ENCODE measurements around the gene SGPP2. TPM values are rescaled to one million over a fixed set of nuclear protein-coding genes. Genes with fewer than 3 reads are reported as not detected.

Gene SGPP2
- total RNA-seq, 1 experiment from 2014 or later: 0.09 TPM

DNA sequence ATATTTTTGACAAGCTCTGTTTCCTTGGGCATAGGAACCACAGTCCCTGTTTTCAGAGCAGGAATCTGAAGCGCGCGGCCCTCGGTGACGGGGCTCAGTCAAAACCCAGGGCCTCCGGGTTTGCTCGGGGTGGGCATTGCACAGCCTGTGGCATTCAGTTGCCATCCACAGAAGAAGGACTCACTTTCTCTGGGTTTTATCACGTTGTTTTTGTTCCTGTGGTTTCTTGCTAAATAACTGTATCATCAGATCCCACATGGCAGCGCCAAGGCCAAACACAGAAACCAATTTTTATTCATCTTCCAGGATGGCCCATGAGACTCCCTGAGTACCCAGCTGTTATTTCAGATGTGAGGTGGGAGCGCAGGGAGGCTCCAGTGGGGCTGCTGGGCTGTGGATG lies 35.6 kb downstream of the SGPP2 start:
- Histone ChIP-seq H3K4me3 (ENCODE audit: low read depth, low read length, poor library complexity, severe bottlenecking) (no peak overlapping the region), H3K36me3 (ENCODE audit: insufficient read depth, low read length, poor library complexity, severe bottlenecking) (no peaks in the 10 kb centered on the region), H3K27me3 (replicated peaks; ENCODE audit: insufficient read depth, low read depth, low read length, poor library complexity) (no peaks in the 10 kb centered on the region), H3K4me1 (ENCODE audit: insufficient read depth, low read length, poor library complexity, severe bottlenecking) (peaks cover 9% of the 10 kb centered on the region), H3K9me3 (ENCODE audit: low read depth, low read length, poor library complexity, severe bottlenecking) (no peaks in the 10 kb centered on the region), H3K27ac (ENCODE audit: low read depth, low read length, poor library complexity, severe bottlenecking) (no peak overlapping the region)
- no peak for DNase-seq (ENCODE audit: low spot score)
- POLR2A ChIA-PET (ENCODE audit: low non-redundant PET): interaction anchor here (0.6 kb wide), 1 partner anchor 84 kb away, joined by 3 read pairs; no protein-coding TSS in a partner anchor
- CTCF ChIA-PET: no interaction called here
- TF ChIP-seq, protein P1, sequence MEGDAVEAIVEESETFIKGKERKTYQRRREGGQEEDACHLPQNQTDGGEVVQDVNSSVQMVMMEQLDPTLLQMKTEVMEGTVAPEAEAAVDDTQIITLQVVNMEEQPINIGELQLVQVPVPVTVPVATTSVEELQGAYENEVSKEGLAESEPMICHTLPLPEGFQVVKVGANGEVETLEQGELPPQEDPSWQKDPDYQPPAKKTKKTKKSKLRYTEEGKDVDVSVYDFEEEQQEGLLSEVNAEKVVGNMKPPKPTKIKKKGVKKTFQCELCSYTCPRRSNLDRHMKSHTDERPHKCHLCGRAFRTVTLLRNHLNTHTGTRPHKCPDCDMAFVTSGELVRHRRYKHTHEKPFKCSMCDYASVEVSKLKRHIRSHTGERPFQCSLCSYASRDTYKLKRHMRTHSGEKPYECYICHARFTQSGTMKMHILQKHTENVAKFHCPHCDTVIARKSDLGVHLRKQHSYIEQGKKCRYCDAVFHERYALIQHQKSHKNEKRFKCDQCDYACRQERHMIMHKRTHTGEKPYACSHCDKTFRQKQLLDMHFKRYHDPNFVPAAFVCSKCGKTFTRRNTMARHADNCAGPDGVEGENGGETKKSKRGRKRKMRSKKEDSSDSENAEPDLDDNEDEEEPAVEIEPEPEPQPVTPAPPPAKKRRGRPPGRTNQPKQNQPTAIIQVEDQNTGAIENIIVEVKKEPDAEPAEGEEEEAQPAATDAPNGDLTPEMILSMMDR (conservative IDR thresholded peaks at IDR 0.05; ENCODE audit: low read depth, low read length): no peak
- no peak for TF ChIP-seq EZH2 (IDR thresholded peaks at IDR 0.05; ENCODE audit: borderline replicate concordance, low read depth, low read length, poor library complexity, severe bottlenecking)
- intact Hi-C loops (cut with micrococcal nuclease; ENCODE audit: unreplicated experiment): no loop called here
- BruUV-seq (replicated peaks): no TSS peak

DNA sequence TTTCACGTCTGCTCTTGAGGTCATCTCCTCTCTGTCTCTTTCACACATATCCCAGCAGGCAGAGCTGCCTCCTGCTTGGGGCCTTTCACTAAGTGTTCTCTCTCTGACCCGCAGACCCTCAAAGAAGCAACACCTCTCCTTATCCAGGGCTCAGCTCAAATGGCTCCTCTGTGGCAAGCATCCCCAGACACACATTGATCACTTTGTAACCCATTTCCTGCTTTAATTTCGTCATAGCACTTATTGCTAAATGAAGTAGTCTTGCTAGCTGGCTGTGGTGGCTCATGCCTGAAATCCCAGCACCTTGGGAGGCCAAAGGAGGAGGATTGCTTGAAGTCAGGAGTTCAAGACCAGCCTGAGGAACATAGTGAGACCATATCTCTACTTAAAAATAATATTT lies 41.4 kb downstream of the SGPP2 start:
- POLR2A ChIA-PET (ENCODE audit: low non-redundant PET): no interaction called here
- no peaks in the 10 kb centered on the region for H3K9me3 ChIP-seq (ENCODE audit: low read depth, low read length, poor library complexity, severe bottlenecking)
- no peaks in the 10 kb centered on the region for H3K27me3 ChIP-seq (replicated peaks; ENCODE audit: insufficient read depth, low read depth, low read length, poor library complexity)
- CTCF ChIA-PET: no interaction called here
- no peak overlapping the region for H3K4me3 ChIP-seq (ENCODE audit: low read depth, low read length, poor library complexity, severe bottlenecking)
- BruUV-seq (replicated peaks): no TSS peak
- H3K36me3 ChIP-seq (ENCODE audit: insufficient read depth, low read length, poor library complexity, severe bottlenecking): no peaks in the 10 kb centered on the region
- H3K4me1 ChIP-seq (ENCODE audit: insufficient read depth, low read length, poor library complexity, severe bottlenecking): peaks cover 4% of the 10 kb centered on the region
- TF ChIP-seq, protein P1 (conservative IDR thresholded peaks at IDR 0.05; ENCODE audit: low read depth, low read length): no peak
- no peak for TF ChIP-seq EZH2 (IDR thresholded peaks at IDR 0.05; ENCODE audit: borderline replicate concordance, low read depth, low read length, poor library complexity, severe bottlenecking)
- intact Hi-C loops (cut with micrococcal nuclease; ENCODE audit: unreplicated experiment): no loop called here
- DNase-seq (ENCODE audit: low spot score): no peak
- H3K27ac ChIP-seq (ENCODE audit: low read depth, low read length, poor library complexity, severe bottlenecking): no peak overlapping the region

DNA sequence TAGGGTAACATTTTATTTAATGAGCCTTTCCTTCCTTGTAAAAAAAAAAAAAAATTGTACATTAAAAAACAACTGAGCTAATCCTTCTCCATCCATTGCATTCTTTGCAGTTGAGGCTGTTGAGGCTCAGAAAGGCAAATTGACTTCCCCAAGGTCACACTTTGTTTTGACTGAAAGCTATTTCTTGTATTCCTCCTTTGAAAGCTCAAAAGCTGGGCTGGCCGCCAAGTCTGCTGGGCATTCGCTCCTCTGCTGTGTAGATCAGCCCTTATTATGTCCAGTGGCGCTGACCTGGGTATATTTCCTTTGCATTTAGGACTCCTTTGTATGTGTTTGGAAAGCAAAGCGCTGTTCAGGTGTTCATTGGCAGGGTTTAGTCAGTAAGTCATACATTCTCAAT lies 44.0 kb downstream of the SGPP2 start:
- H3K4me3 ChIP-seq (ENCODE audit: low read depth, low read length, poor library complexity, severe bottlenecking): no peak overlapping the region
- ChIA-PET POLR2A (ENCODE audit: low non-redundant PET) (interaction anchor here (0.7 kb wide), 1 partner anchor 21 kb away, joined by 11 read pairs; no protein-coding TSS in a partner anchor), CTCF (no interaction called here)
- H3K36me3 ChIP-seq (ENCODE audit: insufficient read depth, low read length, poor library complexity, severe bottlenecking): no peaks in the 10 kb centered on the region
- H3K9me3 ChIP-seq (ENCODE audit: low read depth, low read length, poor library complexity, severe bottlenecking): no peaks in the 10 kb centered on the region
- DNase-seq (ENCODE audit: low spot score): no peak
- no TSS peak for BruUV-seq (replicated peaks)
- H3K4me1 ChIP-seq (ENCODE audit: insufficient read depth, low read length, poor library complexity, severe bottlenecking): peaks cover 4% of the 10 kb centered on the region
- intact Hi-C loops (cut with micrococcal nuclease; ENCODE audit: unreplicated experiment): no loop called here
- TF ChIP-seq, protein P1 (conservative IDR thresholded peaks at IDR 0.05; ENCODE audit: low read depth, low read length): no peak
- no peak for TF ChIP-seq EZH2 (IDR thresholded peaks at IDR 0.05; ENCODE audit: borderline replicate concordance, low read depth, low read length, poor library complexity, severe bottlenecking)
- H3K27me3 ChIP-seq (replicated peaks; ENCODE audit: insufficient read depth, low read depth, low read length, poor library complexity): no peaks in the 10 kb centered on the region
- no peak overlapping the region for H3K27ac ChIP-seq (ENCODE audit: low read depth, low read length, poor library complexity, severe bottlenecking)
